SK-N-MC (cell line): ENCODE results near the gene FARSB.

ENCODE experiments used
- EZH2 ChIP-seq: fragments of 200-600 bp; sonication (generic); IDR thresholded peaks from one replicate; pipeline ENCODE4 v1.6.1; 2017; ENCODE audit warnings: antibody characterized with exemption
- FOXP2 ChIP-seq: optimal IDR thresholded peaks from 2 replicates; pipeline ENCODE3; 2011; ENCODE audit warnings: mild to moderate bottlenecking, moderate library complexity; ENCODE audit not compliant: insufficient read depth; ENCODE audit errors: extremely low read length, control extremely low read depth
- POLR2AphosphoS5 ChIP-seq: IDR thresholded peaks from 2 replicates; pipeline ENCODE4 v1.6.1; 2012; ENCODE audit warnings: mild to moderate bottlenecking, low read depth, low read length, borderline replicate concordance

DNA sequence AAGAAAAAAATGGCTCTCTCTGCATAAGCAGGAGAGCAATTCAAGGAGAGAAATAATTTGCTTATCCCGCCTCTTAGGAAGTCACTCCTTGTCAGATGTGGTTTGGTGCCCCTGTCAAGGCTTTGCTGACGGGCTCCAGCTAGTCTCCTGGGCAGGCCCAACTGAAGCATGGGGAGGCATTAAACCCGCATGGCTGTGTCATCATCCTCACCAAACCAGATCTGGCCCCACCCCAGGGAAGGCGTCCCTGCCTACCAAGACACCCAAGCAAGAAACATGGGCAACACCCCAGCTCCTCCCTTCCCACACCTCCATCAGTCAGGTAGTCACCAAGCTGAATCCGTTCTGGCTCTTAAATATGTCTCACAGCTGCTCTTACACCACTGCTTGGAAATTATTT lies 123.6 kb downstream of the FARSB start:
- TF ChIP-seq EZH2 (no peak), POLR2AphosphoS5 (no peak), FOXP2 (no peak)
